ENCODE data around the gene HELZ2. TPM values are rescaled to one million over a fixed set of nuclear protein-coding genes. Genes with fewer than 3 reads are reported as not detected.
A peak's percentile ranks its signal among the peaks of the same experiment; 100 is the strongest.

HELZ2 gene
- total RNA-seq, 6 experiments from 2014 or later = 14.7 to 20.4 (median 16.5) TPM

GRCh38 chr20:63538204-63539091 is 35.6 kb downstream of the HELZ2 start:
- Mint-ChIP-seq H3K4me1 (ENCODE audit: low read depth) (peaks cover 5% of the 10 kb centered on the region; the same call in 1 of the 2 replicates), H3K36me3 (ENCODE audit: low read depth) (no peaks in the 10 kb centered on the region), H3K9me3 (no peaks in the 10 kb centered on the region), H3K27ac (no peak overlapping the region), H3K4me3 (peak overlapping the region; percentile 58; the same call in 1 of the 2 replicates), H3K27me3 (ENCODE audit: insufficient read depth) (peaks cover 2% of the 10 kb centered on the region; the same call in 1 of the 2 replicates)
- no peak for DNase-seq
- TF ChIP-seq, protein P1, sequence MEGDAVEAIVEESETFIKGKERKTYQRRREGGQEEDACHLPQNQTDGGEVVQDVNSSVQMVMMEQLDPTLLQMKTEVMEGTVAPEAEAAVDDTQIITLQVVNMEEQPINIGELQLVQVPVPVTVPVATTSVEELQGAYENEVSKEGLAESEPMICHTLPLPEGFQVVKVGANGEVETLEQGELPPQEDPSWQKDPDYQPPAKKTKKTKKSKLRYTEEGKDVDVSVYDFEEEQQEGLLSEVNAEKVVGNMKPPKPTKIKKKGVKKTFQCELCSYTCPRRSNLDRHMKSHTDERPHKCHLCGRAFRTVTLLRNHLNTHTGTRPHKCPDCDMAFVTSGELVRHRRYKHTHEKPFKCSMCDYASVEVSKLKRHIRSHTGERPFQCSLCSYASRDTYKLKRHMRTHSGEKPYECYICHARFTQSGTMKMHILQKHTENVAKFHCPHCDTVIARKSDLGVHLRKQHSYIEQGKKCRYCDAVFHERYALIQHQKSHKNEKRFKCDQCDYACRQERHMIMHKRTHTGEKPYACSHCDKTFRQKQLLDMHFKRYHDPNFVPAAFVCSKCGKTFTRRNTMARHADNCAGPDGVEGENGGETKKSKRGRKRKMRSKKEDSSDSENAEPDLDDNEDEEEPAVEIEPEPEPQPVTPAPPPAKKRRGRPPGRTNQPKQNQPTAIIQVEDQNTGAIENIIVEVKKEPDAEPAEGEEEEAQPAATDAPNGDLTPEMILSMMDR (IDR thresholded peaks at IDR 0.05) = peak; percentile 73

DNA sequence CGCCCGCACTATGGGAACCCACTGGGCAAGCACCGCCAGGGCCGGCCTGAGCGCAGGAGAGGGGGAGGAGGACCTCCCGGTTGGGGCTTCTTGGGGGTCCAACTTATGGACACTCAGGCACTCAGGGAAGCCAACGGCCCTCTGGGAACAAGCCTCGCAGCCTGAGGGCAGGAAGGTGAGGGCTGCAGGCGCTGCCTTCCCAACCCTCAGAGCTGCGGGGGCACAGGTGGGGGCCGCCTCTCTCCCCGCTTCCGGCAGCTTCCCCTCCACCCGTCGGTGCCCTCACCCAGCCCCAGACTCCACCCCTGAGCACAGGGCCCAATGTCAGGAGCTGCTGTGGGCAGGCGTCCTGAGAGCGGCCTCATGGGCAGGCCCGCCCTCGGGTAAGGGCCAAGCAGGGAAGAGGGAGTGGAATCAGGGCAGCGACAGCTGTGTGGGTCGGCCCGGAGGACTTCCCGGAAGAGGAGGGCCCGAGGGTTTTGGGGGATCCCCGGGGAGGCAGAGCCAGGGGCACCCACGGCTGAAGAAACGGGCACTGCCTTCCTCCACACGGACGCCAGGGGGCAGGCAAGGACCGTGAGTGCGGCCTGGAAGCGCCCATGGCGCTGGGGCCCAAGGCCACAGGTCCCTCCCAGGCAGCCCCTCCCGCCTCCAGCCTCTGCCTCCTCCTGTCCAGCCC is 36.4 kb downstream of the HELZ2 start:
- Mint-ChIP-seq H3K27ac (peak overlapping the region; percentile 65), H3K36me3 (ENCODE audit: low read depth) (no peaks in the 10 kb centered on the region), H3K4me1 (ENCODE audit: low read depth) (peaks cover 5% of the 10 kb centered on the region; the same call in 1 of the 2 replicates), H3K9me3 (no peaks in the 10 kb centered on the region), H3K4me3 (peak overlapping the region; percentile 58; the same call in 1 of the 2 replicates), H3K27me3 (ENCODE audit: insufficient read depth) (no peaks in the 10 kb centered on the region)
- TF ChIP-seq, protein P1 (IDR thresholded peaks at IDR 0.05) = peak; percentile 99
- peak; percentile 93 for DNase-seq

DNA sequence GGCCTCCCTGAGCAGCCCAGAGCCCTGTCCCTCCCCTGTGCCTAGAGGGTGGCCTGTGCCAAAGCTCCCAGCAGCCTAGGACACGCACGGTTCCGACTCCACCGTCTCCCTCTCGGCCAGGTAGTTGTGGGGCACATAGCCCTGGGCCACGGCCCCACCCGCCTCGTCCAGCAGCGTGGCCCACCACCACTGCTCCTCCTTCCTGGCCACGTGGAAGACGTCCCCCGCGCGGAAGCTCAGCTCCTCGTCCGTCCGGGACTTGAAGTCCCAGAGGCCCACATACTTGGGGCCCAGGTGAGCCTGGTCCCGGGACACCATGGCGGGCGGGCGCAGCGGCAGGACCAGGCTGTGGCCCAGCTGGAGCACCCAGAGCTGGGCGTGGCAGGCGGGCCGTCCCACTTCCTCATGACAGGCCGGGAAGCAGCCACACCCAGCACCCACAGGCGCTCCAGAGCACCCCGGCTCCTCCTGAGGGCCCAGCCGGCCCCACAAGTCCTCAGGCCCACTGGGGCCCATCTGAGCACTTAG is 37.0 kb downstream of the HELZ2 start, which contains the start of gene PTK6:
Gene PTK6, minus strand, starts transcription at position 380 of the 528 bp plus-strand sequence. Its CDS starts 62 bp downstream, at position 318.
- peak within 1 kb of the TSS; percentile 58; the same call in 1 of the 2 replicates for H3K4me3 Mint-ChIP-seq

GRCh38 chr20:63536241-63536977 is 37.6 kb downstream of the HELZ2 start:
- Mint-ChIP-seq H3K4me3 (no peak overlapping the region), H3K36me3 (ENCODE audit: low read depth) (no peaks in the 10 kb centered on the region), H3K4me1 (ENCODE audit: low read depth) (peaks cover 5% of the 10 kb centered on the region; the same call in 1 of the 2 replicates), H3K9me3 (no peaks in the 10 kb centered on the region), H3K27me3 (ENCODE audit: insufficient read depth) (no peaks in the 10 kb centered on the region), H3K27ac (no peak overlapping the region)
- TF ChIP-seq, protein P1 (IDR thresholded peaks at IDR 0.05) = no peak
- DNase-seq = no peak

More for the DNA sequence above, 37.0 kb downstream of the HELZ2 start, which contains the start of gene PTK6:
- H3K36me3 Mint-ChIP-seq (ENCODE audit: low read depth) = no peaks in the 10 kb centered on the region
- peak within 1 kb of the TSS; percentile 65 for H3K27ac Mint-ChIP-seq
- no peaks in the 10 kb centered on the region for H3K27me3 Mint-ChIP-seq (ENCODE audit: insufficient read depth)
- DNase-seq = no peak
- H3K9me3 Mint-ChIP-seq = no peaks in the 10 kb centered on the region
- H3K4me1 Mint-ChIP-seq (ENCODE audit: low read depth) = peaks cover 5% of the 10 kb centered on the region; the same call in 1 of the 2 replicates
- TF ChIP-seq, protein P1 (IDR thresholded peaks at IDR 0.05) = no peak
